ENCODE results near the gene TFAP2C.

TFAP2C gene

DNA sequence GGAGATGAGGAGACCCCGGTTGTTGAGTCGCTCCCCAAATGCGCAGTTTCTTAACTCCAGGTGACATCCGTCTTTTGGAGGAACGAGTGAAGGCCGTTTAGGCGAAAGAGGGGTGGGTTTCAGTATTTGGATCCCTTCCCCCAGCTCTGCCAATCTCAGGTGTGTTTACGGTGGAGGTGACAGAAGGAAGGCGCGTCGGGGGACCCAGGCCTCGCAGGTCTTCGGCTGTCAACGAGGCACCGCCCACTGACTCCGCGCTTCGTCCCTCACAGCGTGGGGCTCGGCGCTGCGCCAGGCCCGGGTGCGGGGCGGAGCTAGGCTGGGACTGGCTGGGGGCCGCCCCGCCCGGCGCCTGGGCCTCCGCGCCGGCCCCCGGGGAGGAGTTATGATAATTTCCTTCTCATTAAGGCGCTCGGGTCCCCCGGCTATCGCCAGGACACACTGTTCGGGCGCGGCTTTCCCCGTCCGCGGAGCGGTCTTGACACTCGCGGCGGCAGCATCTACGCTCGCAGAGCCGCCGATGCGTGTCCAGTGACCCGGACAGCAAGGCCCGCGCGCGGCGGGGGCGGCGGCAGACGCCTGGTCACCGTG lies at the start of gene TFAP2C:
TSS of gene TFAP2C (plus strand) at position 434 of the 591 bp plus-strand sequence. CDS start 239 bp downstream, outside the sequence.
- DNase-seq (ENCODE audit: low read depth in 2 of 2), result no peak

DNA sequence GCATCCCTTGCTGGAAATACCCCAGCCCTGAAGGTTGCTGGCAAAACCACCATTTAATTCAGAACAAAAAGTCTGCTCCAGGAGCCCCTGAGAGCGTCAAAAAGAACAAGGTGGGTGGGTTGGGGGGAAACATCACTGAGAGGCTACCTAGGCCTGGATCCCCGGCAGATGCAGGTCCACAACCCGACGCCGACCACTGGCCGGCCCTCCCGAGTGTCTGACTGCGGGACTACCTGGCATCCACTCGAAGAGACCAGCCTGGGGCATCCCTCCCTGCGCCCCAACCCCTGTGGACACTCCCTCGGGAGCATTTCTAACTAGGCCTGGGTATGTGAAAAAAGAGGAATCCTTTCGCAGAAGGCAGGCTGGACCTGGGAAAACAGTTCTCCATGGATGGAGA lies 48.9 kb upstream of the TFAP2C start:
- no peak for DNase-seq (ENCODE audit: low read depth in 2 of 2)

DNA sequence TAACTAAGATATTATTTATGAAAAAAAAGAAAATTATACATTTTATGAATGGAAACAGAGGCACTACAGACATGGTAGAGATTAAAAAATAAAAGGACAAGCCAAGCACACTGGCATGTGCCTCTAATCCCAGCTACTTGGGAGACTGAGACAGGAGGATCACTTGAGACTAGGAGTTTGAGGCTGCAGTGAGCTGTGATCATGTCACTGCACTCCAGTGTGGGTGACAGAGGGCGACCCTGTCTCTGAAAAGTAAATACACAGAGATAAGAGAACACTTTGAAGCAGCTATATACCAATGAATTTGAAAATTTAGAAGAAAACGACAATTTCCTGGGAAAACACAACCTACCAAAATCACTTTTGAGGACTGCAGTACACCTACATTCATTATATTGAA lies 47.4 kb upstream of the TFAP2C start:
- no peak for DNase-seq (ENCODE audit: low read depth in 2 of 2)

DNA sequence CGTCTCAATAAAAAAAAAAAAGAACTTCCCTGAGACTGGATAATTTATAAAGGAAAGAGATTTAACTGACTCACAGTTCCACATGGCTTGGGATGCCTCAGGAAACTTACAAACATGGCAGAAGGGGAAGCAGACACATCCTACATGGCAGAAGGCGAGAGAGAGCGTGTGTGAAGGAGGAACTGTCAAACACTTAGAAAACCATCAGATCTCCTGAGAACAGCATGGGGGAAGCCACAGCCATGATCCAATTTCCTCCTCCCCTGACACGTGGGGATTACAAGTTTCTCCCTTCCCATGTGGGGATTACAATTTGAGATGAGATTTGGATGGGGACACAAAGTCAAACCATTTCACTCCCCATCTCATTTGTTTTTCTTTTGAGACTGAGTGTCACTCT lies 46.6 kb upstream of the TFAP2C start:
- no peak for DNase-seq (ENCODE audit: low read depth in 2 of 2)

DNA sequence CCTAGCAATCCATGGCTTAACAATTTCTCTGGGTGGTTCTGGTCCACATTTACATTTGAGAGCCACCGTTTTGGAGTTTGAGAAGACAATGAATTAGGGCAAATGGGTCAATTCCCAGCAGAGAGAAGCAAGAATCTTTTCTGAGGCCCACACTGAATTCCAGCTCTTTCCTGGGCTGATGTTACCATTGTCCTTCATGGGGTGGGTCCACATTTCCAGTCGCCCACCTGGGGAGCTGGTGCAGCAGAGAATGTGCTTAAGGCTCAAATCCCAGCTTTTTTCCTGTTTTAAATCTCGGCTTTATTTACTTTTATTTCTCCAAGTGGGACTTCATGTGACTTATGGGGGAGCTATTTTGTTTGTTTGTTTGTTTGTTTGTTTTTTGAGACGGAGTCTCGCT lies 44.2 kb upstream of the TFAP2C start:
- no peak for DNase-seq (ENCODE audit: low read depth in 2 of 2)

DNA sequence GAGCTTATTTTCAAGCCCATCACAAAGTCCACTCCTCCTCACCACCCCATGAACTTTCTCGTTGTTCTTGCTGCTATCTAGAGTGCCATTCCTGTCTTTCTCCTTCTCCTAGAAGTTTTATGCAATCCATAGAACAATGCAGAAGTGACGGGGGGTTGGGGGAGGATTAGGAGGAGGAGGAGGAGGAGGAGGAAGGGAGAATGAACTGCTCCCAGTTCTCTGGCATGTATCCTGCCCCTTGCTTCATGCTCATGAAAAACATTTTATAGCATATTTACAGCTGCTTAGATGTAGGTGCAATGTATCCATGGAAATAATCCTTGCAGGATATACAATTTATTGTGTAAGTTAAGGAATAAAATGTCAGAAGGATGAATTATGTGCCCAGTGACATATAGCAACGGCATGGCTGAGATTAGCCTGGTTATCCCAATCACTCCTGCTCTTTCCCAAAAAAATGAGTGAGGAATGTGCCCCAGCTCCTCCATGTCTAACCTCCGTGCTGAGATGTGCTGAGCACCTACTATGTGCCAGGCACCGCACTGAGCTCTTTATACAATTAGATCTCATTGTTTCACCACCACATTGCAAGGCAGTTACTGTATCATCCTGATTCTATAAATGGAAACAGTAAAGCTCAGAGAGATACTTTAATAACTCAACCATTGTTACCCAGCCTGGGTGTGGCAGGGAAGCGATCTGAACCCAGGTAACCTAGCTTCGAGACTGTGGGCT lies 41.6 kb upstream of the TFAP2C start:
- no peak for DNase-seq (ENCODE audit: low read depth in 2 of 2)

DNA sequence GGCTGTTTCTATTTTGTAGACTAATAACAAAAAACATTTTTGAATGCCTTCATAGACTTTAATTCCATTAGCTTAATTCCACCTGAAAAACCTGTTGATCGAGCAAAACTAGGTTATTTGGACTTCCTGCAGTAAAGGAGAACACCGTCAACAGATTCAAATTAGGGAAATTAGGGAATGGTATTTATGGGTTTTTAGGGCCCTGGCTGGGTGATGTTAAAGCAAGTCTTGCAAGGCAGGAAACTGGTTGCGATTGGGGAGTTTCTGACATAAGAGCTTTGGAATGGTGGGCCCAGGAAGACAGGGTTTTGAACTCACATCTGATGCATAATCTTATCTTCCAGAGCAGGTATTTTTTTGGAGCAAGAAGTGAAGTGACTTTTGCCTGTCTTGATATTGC lies 40.1 kb upstream of the TFAP2C start:
- DNase-seq (ENCODE audit: low read depth in 2 of 2), result no peak

DNA sequence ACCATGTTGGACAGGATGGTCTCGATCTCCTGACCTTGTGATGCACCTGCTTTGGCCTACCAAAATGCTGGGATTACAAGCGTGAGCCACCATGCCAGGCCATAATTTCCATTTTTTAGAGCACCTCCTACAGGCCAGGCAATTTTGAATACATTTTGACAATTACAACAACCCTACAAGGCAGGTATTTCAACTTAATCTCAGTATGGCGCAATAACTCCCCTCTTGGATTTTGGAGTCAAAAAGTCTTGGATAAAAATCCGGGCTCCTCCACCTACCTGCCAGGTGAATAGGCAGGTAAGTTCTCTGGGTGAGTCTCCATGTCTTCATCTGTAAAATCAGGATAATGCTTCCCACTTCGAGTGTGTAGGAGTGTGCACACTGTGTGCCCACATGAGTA lies 39.5 kb upstream of the TFAP2C start:
- DNase-seq (ENCODE audit: low read depth in 2 of 2), result no peak

DNA sequence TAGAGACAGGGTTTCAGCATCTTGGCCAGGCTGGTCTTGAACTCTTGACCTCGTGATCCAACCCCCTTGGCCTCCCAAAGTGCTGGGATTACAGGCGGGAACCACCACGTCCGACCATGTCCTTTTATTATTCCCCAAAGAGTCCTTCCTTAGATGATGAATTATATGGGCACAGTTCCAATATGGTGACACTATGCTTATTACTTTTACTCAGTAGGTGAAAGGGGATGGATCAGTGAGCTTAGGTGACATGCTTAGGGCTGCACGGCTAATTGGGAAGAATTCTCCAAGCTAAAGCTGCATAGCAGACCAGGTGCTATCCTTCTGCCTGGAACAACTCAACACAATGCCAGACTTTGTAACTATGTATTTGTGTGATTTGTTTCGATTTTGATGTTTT lies 38.2 kb upstream of the TFAP2C start:
- no peak for DNase-seq (ENCODE audit: low read depth in 2 of 2)

DNA sequence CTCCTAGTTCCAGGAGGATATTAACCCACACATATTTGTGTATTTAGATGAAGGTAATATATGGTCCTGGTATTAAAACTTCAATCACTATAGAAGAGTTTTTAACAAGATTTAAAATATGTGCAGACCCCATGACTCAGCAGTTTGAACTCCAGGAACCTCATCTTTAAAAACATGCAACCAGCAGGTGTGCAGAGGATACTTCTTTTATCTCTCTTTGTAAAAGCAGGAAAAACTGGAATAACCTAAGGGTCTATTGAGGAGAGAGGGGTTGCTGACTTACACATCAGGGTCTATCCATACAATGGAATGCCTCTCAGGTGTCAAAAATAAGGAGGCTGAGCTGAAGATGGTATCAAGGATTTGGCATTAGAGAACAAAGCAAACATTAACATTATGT lies 36.9 kb upstream of the TFAP2C start:
- DNase-seq (ENCODE audit: low read depth in 2 of 2), result no peak

DNA sequence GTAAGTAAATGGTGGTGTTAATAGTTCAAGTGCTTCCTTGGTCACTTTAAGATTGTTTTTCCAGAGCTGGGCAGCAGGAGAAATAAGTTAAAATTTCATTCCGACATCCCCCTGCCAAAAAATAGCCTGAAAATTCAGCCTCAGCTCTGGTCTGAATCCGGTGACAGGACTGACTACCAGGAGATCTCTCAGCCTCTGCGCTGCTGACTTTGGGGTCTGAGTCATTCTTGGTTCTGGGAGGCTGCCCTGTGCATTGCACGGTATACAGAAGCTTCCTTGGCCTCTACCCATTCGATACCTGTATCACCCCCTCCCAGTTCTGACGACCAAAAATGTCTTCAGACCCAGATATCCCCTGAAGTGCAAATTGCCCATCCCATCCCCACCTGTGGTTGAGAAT lies 36.3 kb upstream of the TFAP2C start:
- no peak for DNase-seq (ENCODE audit: low read depth in 2 of 2)

DNA sequence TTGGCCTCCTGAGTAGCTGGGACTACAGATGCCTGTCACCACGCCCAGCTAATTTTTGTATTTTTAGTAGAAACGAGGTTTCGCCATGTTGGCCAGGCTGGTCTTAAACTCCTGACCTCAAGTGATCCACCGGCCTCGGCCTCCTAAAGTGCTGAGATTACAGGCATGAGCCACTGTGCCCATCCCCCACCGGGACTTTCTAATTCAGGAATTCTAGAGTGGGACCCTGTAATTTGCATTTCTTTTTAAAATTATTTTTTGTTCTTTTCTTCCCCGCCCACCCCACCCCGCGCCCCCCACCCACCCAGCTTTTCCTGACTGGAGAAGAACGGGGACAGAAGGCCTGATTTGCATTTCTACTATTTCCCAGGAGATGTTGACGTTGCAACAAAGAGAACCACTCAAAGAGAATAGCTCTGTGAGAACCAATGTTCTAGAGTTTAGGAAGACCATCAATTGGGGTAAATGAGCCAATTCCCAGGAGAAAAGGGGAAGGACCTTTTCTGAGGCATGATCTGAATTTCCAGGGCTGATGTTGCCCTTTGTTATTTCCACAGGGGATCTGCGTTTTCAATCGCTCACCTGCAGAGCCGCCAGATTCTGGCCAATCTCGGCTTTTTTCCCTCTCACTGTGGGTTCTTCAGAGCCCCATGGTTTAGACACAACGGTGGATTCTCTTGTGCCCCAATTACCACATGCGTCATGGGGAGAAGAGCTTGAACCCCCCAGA lies 33.2 kb upstream of the TFAP2C start:
- DNase-seq (ENCODE audit: low read depth in 2 of 2), result no peak

DNA sequence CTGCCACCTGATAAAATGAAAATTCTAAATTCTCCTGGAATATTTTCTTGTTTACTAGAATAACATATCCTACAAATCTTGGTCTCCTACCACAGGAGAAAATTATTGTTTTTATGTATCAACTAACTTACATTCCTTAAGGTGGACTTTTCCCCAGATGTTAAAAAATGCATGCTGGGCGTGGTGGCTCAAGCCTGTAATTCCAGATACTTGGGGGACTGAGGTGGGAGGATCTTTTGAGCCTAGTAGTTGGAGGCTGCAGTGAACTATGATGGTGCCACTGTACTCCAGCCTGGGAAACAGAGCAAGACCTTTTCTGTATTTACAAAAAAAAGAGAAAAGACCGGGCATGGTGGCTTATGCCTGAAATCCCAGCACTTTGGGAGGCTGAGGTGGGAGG lies 27.9 kb upstream of the TFAP2C start:
- no peak for DNase-seq (ENCODE audit: low read depth in 2 of 2)

DNA sequence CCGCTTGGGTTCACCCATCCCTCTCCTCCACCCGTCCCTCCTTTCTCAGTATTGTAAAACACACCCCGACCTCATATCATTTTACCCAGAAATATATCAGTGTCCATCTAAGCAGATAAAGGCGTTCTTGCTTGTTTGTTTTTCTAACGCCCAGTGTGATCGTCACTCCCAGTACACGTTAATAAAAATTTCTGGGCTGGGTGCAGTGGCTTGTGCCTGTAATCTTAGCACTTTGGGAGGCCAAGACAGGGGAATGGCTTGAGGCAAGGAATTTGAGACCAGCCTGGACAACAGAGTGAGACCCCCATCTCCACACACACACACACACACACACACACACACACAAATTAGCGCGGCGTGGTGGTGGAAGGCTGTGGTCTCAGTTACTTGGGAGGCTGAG lies 24.4 kb upstream of the TFAP2C start:
- DNase-seq (ENCODE audit: low read depth in 2 of 2), result no peak

DNA sequence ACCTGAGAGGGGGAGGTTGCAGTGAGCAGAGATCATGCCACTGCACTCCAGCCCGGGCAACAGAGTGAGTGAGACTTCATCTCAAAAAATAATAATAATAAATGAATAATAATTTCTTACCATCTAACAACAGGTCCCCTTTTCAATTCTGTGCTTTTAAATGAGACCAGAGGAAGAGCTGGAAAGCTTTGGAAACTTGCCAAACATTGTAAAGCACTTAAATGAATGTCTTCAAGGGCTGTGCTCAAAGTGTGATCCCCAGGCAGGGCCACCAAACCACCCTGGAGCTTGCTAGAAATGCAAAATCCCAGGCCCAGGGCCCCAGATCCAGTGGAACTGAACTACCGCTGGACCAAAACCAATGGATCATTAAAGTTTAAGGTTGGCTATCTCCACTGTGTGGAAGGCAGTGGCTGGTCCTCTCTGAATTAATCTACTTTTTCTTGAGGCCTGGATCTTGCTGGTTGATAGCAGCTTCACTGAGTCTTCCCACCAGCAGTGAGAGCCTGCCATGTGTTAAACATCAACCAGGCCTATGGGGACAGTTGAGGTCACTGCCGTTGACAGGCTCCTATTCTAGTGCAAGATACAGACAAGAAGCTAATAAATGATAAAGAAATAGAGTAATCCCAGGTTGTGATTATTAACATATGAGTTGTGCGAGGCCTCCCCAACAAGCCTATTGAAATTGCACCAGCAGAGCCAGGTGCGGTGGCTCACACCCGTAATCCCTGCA lies 23.7 kb upstream of the TFAP2C start:
- DNase-seq (ENCODE audit: low read depth in 2 of 2), result no peak

DNA sequence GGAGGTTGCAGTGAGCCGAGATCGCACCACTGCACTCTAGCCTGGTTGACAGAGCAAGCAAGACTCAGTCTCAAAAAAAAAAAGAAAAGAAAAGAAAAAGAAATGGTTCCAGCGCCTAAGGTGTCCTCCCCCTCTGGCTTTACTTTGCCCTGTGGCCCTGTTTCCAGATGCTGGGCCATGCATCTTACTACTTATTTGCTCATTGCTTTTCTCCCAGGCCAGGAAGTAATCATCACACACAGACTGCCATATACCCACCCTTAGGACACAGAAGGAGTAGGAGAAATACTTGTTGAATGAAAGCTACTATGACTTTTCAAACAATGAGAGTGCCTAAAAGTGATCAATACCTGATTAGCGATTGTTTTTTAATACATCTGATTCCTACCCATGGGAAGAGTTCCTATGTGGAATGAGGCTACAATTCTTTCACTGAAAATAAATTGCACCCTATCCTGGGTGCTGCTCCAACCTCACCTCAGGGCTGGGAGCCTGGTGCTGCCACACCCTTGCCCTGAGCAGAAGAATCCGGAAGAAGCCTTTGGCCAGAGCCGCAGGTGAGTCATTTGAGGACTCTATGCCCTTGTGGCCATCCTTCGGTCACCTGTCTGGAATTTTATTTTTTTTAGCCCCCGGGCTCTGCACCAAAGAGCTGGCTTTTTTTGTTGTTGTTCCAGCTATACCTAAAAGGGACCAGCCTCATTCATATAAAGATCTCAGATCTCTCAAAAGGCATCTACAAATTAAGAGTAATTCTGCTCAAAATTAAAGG lies 22.7 kb upstream of the TFAP2C start:
- no peak for DNase-seq (ENCODE audit: low read depth in 2 of 2)

DNA sequence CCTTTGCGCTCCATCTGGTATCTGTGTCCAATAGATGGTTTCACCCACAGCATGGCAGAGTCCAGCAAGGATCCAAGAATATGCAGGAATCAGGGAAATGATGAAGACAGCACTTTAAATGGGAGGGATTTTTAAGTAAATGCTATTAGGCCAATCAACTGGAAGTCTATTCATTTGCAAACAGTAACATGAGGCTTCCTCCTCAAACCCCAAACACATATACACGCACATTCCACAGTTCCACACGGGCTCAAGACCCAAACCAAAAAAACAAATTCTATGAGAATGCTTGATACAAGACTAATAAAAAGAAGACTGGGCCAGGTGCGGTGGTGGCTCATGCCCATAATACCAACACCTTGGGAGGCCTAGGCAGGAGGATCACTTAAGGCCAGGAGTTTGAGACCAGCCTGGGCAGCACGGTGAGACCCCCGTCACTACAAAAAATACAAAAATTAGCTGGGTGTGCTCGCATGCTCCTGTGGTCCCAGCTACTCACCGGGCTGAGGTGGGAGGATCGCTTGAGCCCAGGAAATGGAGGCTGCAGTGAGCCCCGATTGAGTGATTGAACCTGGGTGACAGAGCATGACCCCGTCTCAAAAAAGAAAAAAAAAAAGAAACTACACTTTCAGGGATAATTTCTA lies 21.9 kb upstream of the TFAP2C start:
- no peak for DNase-seq (ENCODE audit: low read depth in 2 of 2)

DNA sequence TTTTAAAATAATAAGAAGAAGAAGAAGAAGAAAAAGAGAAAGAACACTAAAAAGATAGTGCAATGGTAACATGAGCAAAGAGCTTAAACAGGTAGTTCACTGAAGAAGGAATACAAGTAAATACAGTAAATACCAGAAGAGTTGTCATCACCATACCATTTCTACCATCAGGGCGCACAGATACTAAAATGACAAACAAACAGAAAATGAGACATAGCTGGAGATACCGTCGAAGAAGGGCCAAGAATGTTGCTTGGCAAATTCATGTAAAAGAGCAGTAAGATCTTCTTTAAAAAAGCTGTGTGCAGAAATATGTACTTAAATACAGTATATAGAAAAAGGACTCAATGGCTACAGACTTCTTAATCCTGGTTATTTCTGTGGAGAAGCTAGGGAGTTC lies 20.7 kb upstream of the TFAP2C start:
- no peak for DNase-seq (ENCODE audit: low read depth in 2 of 2)

DNA sequence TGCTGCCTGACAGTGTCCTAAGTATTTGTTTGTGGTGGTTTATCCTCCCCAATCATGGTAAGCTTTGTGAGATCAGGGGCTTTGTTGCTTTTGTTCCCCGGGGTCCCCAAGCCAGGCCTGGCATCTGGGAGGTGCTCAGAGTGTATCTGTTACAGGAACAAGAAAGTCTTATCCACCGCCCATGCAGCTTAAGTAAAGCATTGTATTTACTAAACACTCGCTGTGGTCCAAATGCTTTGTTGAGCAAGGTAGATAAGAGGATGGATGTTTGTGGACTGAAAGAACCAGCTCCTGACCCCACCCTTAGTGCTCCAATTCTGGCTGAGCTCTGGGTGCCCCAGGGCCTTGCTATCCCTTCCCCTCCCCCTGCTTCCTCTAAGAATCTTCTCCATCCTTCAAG lies 19.8 kb upstream of the TFAP2C start:
- DNase-seq (ENCODE audit: low read depth in 2 of 2), result no peak

DNA sequence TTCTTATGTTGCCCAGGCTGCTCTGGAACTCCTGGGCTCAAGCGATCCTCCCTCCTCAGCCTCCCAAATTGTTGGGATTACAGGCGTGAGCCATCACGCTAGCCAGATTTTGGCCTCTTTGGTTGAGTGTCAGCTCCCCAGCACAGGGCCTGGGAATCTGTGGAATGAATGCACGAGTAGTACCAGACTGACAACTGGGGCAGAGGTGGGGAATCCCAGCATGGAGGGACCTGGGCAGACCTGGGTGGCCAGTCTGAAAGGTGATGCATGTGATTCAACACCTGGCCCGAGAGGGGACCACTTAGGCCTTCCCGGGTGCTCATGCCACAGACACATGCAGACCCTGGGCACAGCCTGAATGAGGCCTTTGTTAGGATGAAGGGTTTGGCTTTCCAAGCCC lies 19.0 kb upstream of the TFAP2C start:
- no peak for DNase-seq (ENCODE audit: low read depth in 2 of 2)

DNA sequence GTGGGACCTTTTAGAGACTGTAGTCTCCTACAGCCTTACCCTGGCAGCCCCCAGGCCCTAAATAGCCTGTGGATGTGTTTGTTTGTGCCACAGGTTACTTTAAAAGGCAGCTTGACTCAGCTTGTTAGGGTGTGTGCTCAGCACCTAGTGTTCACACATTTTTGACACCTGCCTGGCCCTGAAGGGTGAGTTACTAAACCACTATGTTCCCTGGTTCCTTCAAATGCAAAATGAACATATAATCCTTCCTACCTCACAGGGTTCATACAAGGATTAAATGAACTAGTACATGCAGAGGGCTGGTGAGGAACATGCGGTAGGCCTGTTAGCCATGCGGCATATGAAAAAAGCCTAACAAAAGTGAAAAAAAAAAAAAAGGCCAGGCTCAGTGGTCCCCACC lies 14.9 kb upstream of the TFAP2C start:
- no peak for DNase-seq (ENCODE audit: low read depth in 2 of 2)
